ENCODE data around the gene SMCO4.

SMCO4 gene

DNA sequence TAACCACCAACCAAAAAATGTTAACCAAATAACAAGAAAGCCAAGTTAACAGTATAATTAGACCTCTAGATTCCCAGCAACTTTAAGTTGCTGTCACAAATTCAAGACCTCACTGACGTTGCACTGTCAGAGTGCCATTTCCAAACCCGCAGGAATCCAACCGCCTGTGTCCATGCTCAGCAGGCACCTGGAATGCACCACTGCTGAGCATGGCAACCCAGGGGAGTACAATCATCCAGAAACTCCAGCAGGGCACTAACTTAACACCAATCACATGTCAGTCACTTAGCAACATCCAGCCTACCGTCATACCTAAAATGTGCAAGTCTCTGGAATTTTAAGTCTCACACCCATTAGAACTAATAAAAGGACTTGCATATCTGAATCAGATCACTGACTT lies 48.8 kb downstream of the SMCO4 start:
- Histone ChIP-seq H3K9me3 (ENCODE audit: insufficient read depth, low read depth, low read length) (no peaks in the 10 kb centered on the region), H3K9ac (ENCODE audit: low read depth, low read length) (no peak overlapping the region), H3K27me3 (ENCODE audit: insufficient read depth, low read length) (no peaks in the 10 kb centered on the region), H3K36me3 (ENCODE audit: insufficient read depth, low read depth, low read length) (peaks cover 2% of the 10 kb centered on the region; the same call in 1 of the 2 replicates), H3K4me3 (ENCODE audit: low read length) (no peak overlapping the region), H3K27ac (ENCODE audit: low read length) (no peak overlapping the region), H3K4me1 (ENCODE audit: insufficient read depth, low read length) (peaks cover 53% of the 10 kb centered on the region)

DNA sequence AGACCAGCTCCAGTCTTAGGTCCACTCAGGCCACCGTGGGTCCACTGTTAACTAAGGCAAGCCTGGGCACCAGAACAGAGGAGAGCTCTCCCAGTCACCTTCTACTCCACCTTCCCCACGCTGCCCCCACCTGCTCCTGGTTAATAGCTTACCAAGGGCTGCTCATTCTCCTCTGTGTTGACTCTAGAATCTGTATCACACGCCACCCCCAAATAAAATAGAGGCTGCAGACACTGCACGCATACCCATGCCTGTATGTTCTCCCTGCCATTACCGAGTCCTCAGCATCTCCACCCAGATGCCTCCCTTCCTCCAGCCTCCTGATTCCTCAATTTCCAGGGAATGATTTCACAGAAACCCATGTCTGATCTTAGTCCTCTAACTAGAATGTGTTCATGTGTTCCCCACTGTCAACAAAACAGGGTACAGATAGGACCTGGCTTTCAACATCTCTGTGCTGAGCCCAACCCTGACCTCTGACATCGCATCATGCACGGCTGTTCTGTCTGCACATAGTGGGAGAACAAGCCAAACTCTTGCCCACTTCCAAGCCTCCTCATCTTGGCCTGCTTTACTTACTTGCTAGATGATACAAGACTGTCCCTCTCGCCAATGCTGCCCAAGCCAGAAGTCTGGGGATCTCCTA lies 49.8 kb downstream of the SMCO4 start:
- Histone ChIP-seq H3K9me3 (ENCODE audit: insufficient read depth, low read depth, low read length) (no peaks in the 10 kb centered on the region), H3K4me3 (ENCODE audit: low read length) (no peak overlapping the region), H3K4me1 (ENCODE audit: insufficient read depth, low read length) (peaks cover 50% of the 10 kb centered on the region), H3K27ac (ENCODE audit: low read length) (no peak overlapping the region), H3K9ac (ENCODE audit: low read depth, low read length) (no peak overlapping the region), H3K36me3 (ENCODE audit: insufficient read depth, low read depth, low read length) (peaks cover 2% of the 10 kb centered on the region; the same call in 1 of the 2 replicates), H3K27me3 (ENCODE audit: insufficient read depth, low read length) (no peaks in the 10 kb centered on the region)

DNA sequence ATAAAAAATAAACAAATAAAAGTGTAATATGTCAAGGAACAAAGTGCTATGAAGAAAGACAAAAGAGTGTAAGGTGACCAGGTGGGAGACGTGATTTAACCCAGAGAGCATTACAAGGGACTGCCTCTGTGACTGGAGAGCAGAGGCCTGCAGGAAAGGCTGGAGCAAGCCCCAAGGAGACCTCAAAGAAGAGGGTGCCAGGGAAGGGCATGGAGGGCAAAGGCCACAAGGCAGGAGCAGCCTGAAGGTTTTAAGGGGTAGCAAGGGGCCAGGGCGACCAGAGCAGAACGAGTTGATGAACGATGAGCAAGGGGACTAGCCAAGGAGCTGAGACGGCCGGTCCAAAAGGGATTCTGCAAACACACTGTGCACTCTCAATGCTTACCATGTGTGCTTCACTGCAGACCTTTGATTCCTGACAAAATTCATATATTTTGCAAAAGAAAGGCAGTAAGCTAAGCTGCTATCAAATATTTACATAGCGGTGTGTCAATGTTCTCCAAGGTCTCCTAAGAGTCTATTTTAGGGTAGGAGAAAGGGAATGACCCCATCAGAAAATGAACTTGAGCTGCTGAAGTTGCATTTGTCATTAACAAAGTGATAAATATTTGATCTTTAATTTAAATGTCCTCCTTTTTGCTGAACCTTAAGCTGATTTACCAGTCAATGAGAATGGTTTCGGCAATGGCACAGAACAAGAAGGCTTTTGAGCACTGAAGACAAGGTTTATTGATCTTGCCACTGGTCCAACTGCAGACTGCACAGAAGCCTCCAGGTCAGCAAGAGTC lies 50.5 kb downstream of the SMCO4 start:
- no peaks in the 10 kb centered on the region for H3K27me3 ChIP-seq (ENCODE audit: insufficient read depth, low read length)
- no peak overlapping the region for H3K9ac ChIP-seq (ENCODE audit: low read depth, low read length)
- peaks cover 48% of the 10 kb centered on the region for H3K4me1 ChIP-seq (ENCODE audit: insufficient read depth, low read length)
- no peaks in the 10 kb centered on the region for H3K9me3 ChIP-seq (ENCODE audit: insufficient read depth, low read depth, low read length)
- H3K36me3 ChIP-seq (ENCODE audit: insufficient read depth, low read depth, low read length) = peaks cover 2% of the 10 kb centered on the region; the same call in 1 of the 2 replicates
- H3K27ac ChIP-seq (ENCODE audit: low read length) = no peak overlapping the region
- H3K4me3 ChIP-seq (ENCODE audit: low read length) = no peak overlapping the region

DNA sequence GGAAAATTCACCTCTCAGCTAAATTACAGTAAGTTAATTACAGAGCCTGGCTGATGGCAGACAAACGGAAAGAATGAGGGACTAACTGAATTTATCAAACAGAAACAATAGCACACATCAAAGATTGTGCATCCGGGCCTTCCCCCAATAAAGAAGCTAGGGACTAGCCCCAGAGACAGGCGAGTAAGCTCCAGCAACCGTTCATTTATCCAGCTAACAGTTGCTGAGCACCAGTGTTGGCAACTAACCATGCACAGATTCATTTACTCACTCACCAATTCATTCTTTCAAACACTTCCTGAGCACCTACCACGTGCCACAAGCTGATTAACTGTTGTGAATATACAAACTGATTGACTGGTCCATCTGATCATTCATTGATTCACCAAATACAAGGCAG lies 51.2 kb downstream of the SMCO4 start:
- H3K9me3 ChIP-seq (ENCODE audit: insufficient read depth, low read depth, low read length) = no peaks in the 10 kb centered on the region
- no peaks in the 10 kb centered on the region for H3K27me3 ChIP-seq (ENCODE audit: insufficient read depth, low read length)
- no peak overlapping the region for H3K4me3 ChIP-seq (ENCODE audit: low read length)
- H3K4me1 ChIP-seq (ENCODE audit: insufficient read depth, low read length) = peaks cover 48% of the 10 kb centered on the region
- no peak overlapping the region for H3K27ac ChIP-seq (ENCODE audit: low read length)
- peaks cover 2% of the 10 kb centered on the region; the same call in 1 of the 2 replicates for H3K36me3 ChIP-seq (ENCODE audit: insufficient read depth, low read depth, low read length)
- peak overlapping the region; percentile 50; the same call in 1 of the 2 replicates for H3K9ac ChIP-seq (ENCODE audit: low read depth, low read length)

DNA sequence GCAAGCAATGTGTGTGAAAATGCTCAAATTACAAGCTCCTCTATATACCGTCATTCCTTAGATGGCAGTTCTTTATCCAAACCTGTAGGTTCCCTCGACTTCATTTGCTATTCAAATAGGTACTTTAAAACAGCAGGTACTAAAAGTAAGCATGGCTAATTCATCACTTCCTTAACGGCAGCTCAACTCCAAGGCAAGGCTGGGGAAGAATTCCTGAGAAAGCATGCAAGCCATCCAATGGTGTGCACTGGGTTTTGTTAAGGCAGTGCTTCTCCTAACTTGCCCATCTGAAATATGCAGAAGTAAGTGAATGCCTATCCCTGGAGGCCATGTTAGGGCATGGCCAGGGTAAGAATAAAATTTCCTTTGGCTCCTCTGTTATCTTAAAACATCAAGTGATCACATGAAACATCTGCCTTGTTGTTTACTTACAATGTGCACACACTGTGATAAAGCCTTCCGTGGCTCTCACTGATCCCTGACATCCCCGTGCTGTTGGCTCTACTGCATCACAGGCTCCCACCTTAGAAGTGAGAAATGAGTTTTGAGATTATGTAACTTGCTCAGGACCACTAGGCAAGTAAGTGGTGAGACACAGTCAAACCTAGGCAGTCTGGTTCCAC lies 52.1 kb downstream of the SMCO4 start:
- Histone ChIP-seq H3K9me3 (ENCODE audit: insufficient read depth, low read depth, low read length) (no peaks in the 10 kb centered on the region), H3K9ac (ENCODE audit: low read depth, low read length) (peak overlapping the region; percentile 51; the same call in 1 of the 2 replicates), H3K27me3 (ENCODE audit: insufficient read depth, low read length) (no peaks in the 10 kb centered on the region), H3K4me3 (ENCODE audit: low read length) (peak overlapping the region; percentile 29), H3K4me1 (ENCODE audit: insufficient read depth, low read length) (peaks cover 53% of the 10 kb centered on the region), H3K36me3 (ENCODE audit: insufficient read depth, low read depth, low read length) (no peaks in the 10 kb centered on the region; the same call in 1 of the 2 replicates), H3K27ac (ENCODE audit: low read length) (peak overlapping the region; percentile 27)

DNA sequence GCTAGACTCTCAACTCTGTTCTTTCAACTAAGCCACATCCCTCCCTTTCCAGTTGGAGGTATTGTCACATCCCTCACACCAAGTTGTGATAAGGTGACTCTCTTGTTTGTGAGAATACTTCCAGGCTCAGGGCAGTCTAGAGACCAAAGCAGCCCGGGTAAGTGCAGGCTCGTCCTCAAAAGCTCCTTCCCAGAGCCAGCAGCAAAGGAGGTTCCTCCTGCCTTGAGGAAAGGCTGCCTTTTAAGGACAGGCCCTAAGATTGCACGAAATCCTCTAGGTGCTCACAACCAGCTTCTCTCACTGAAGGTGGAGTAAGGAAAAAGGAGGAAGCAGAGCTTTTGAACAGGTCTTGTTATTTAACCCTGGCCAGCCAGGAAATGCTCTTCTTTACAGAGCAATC lies 53.4 kb downstream of the SMCO4 start:
- peaks cover 53% of the 10 kb centered on the region for H3K4me1 ChIP-seq (ENCODE audit: insufficient read depth, low read length)
- peak overlapping the region; percentile 51; the same call in 1 of the 2 replicates for H3K9ac ChIP-seq (ENCODE audit: low read depth, low read length)
- no peaks in the 10 kb centered on the region for H3K9me3 ChIP-seq (ENCODE audit: insufficient read depth, low read depth, low read length)
- H3K27me3 ChIP-seq (ENCODE audit: insufficient read depth, low read length) = no peaks in the 10 kb centered on the region
- H3K36me3 ChIP-seq (ENCODE audit: insufficient read depth, low read depth, low read length) = no peaks in the 10 kb centered on the region; the same call in 1 of the 2 replicates
- H3K4me3 ChIP-seq (ENCODE audit: low read length) = no peak overlapping the region
- H3K27ac ChIP-seq (ENCODE audit: low read length) = no peak overlapping the region

DNA sequence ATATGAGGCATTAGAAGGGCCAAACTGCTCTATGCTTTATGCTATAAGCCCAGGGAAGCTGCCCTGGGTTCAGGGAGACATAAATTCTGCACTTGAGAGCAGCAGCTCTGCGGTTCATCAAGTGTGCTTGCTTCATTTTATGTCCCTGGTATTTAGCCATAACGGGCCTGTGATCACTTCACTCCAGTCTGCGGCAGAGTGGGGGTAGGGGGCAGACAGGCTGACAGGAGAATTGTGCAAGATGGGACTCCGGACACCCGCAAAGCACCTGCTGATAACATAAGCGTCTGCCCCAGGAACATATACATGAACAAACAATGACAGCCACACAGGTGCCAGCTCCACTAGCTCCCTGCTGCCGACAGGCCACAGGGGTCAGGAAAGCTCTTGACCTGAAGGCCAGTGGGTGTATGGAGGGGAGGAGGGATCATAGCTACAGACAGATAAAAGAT lies 56.1 kb downstream of the SMCO4 start:
- no peak overlapping the region for H3K9ac ChIP-seq (ENCODE audit: low read depth, low read length)
- no peaks in the 10 kb centered on the region for H3K27me3 ChIP-seq (ENCODE audit: insufficient read depth, low read length)
- H3K4me1 ChIP-seq (ENCODE audit: insufficient read depth, low read length) = peaks cover 50% of the 10 kb centered on the region
- no peaks in the 10 kb centered on the region for H3K9me3 ChIP-seq (ENCODE audit: insufficient read depth, low read depth, low read length)
- H3K4me3 ChIP-seq (ENCODE audit: low read length) = no peak overlapping the region
- H3K36me3 ChIP-seq (ENCODE audit: insufficient read depth, low read depth, low read length) = no peaks in the 10 kb centered on the region; the same call in 1 of the 2 replicates
- no peak overlapping the region for H3K27ac ChIP-seq (ENCODE audit: low read length)

DNA sequence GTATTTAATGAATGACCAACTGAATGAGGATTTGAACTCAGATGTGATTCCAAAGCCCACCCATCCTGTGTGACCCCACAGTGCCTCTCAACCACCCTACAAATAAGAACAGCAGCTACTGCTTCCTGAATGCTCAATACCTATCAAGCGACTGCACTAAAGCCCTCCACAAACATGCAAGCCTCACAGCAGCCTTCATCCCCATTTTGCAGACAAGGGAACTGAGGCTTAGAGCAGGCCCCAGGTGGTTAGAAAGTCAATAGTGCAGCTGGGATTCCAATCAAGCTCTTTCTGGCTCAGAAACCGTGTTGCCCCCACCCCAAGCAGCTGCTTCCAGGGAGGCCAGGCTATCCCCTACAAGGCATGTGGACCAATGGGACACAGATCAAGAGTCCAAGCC lies 57.2 kb downstream of the SMCO4 start:
- Histone ChIP-seq H3K36me3 (ENCODE audit: insufficient read depth, low read depth, low read length) (no peaks in the 10 kb centered on the region), H3K9ac (ENCODE audit: low read depth, low read length) (no peak overlapping the region), H3K9me3 (ENCODE audit: insufficient read depth, low read depth, low read length) (no peaks in the 10 kb centered on the region), H3K27ac (ENCODE audit: low read length) (no peak overlapping the region), H3K4me1 (ENCODE audit: insufficient read depth, low read length) (peaks cover 40% of the 10 kb centered on the region), H3K4me3 (ENCODE audit: low read length) (no peak overlapping the region), H3K27me3 (ENCODE audit: insufficient read depth, low read length) (no peaks in the 10 kb centered on the region)

DNA sequence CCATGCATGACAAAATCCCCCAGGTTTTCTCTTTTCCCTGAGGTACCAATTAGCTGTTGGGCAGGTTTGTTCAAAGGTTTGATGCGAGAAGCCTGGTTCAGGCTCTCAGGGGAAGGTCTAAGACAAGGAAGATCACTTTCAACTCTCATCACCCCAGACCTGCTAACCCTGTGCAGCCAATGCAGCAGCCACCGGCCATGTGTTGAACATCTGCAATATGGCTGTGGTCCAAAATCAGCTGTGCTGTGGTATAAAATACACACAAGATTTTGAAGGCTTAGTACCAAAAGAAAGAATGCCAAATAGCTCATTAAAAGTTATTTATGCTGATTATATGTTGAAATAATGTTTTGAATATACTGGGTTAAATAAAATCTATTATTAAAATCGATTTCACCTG lies 58.5 kb downstream of the SMCO4 start:
- H3K4me3 ChIP-seq (ENCODE audit: low read length) = no peak overlapping the region

DNA sequence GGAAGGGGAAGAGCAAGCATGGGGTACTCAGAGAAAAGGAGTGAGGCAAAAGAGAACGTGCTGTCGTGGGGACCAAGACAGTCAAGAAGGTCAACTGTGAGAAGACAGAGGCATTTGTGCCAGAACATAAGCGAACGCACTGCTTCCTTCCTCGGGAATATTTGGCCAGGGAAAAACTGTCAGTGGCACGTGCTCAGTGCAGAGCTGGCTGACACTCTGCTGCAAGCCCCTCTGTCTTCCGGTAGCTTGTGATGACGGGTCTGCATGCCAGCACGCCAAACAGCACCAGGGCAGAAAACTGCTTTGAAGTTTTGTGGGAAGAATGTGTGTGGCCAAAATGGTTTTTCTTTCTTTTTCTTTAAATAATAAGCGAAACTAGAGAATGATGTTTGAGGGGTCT lies 60.6 kb downstream of the SMCO4 start:
- H3K9ac ChIP-seq (ENCODE audit: low read depth, low read length) = no peak overlapping the region
- H3K9me3 ChIP-seq (ENCODE audit: insufficient read depth, low read depth, low read length) = no peaks in the 10 kb centered on the region
- no peak overlapping the region for H3K27ac ChIP-seq (ENCODE audit: low read length)
- no peaks in the 10 kb centered on the region for H3K36me3 ChIP-seq (ENCODE audit: insufficient read depth, low read depth, low read length)
- H3K27me3 ChIP-seq (ENCODE audit: insufficient read depth, low read length) = no peaks in the 10 kb centered on the region
- H3K4me3 ChIP-seq (ENCODE audit: low read length) = no peak overlapping the region
- H3K4me1 ChIP-seq (ENCODE audit: insufficient read depth, low read length) = peaks cover 20% of the 10 kb centered on the region

More for the DNA sequence above, 58.5 kb downstream of the SMCO4 start:
- Histone ChIP-seq H3K9ac (ENCODE audit: low read depth, low read length) (no peak overlapping the region), H3K27me3 (ENCODE audit: insufficient read depth, low read length) (no peaks in the 10 kb centered on the region), H3K36me3 (ENCODE audit: insufficient read depth, low read depth, low read length) (no peaks in the 10 kb centered on the region), H3K27ac (ENCODE audit: low read length) (no peak overlapping the region), H3K4me1 (ENCODE audit: insufficient read depth, low read length) (peaks cover 27% of the 10 kb centered on the region), H3K9me3 (ENCODE audit: insufficient read depth, low read depth, low read length) (no peaks in the 10 kb centered on the region)

DNA sequence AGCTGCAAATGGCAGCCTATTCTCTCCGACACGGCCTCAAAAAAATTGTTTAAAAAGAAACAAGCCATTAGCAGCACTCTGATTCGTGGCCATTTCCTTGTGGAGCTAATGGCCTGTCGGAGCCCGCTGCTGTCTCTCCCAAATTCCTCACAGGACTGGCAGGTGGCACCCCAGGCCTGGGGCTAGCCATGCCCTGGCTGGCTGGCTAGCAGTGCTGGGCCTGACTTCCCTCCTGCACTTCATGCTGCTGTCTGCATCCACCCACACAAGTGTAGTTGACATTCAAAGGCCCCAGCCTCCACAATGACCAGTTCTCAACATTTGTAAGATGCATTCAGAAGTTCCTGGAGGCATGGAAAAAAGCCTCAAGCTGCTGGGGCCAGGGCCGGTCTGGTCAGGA lies 61.5 kb downstream of the SMCO4 start:
- Histone ChIP-seq H3K4me3 (ENCODE audit: low read length) (no peak overlapping the region), H3K27me3 (ENCODE audit: insufficient read depth, low read length) (no peaks in the 10 kb centered on the region), H3K36me3 (ENCODE audit: insufficient read depth, low read depth, low read length) (no peaks in the 10 kb centered on the region), H3K27ac (ENCODE audit: low read length) (no peak overlapping the region), H3K9me3 (ENCODE audit: insufficient read depth, low read depth, low read length) (no peaks in the 10 kb centered on the region), H3K4me1 (ENCODE audit: insufficient read depth, low read length) (peaks cover 19% of the 10 kb centered on the region), H3K9ac (ENCODE audit: low read depth, low read length) (no peak overlapping the region)

Data from iPS-20b (cell line).